Subcutaneous adipose tissue (tissue), 4 donors: ENCODE results near the gene CNTNAP5. TPM values are rescaled to one million over a fixed set of nuclear protein-coding genes. Genes with fewer than 3 reads are reported as not detected.

Experiments
- total RNA-seq, 4 donors: library from RNA; depleted of rRNA; stranded (reverse); fragments of >200 nt; gene quantifications; one replicate each; pipeline ENCODE4 v1.1.0, GENCODE V29; 2016
- TF ChIP-seq, protein P1 (sequence below): fragments of 450-650 bp; IDR thresholded peaks from one replicate; pipeline ENCODE4 v1.5.1; 2016; ENCODE audit warnings: low read depth, mild to moderate bottlenecking, control low read depth, antibody characterized with exemption, moderate library complexity

The CNTNAP5 gene
- total RNA-seq, 4 donors from 2014 or later = not detected

- TF ChIP-seq, protein P1, sequence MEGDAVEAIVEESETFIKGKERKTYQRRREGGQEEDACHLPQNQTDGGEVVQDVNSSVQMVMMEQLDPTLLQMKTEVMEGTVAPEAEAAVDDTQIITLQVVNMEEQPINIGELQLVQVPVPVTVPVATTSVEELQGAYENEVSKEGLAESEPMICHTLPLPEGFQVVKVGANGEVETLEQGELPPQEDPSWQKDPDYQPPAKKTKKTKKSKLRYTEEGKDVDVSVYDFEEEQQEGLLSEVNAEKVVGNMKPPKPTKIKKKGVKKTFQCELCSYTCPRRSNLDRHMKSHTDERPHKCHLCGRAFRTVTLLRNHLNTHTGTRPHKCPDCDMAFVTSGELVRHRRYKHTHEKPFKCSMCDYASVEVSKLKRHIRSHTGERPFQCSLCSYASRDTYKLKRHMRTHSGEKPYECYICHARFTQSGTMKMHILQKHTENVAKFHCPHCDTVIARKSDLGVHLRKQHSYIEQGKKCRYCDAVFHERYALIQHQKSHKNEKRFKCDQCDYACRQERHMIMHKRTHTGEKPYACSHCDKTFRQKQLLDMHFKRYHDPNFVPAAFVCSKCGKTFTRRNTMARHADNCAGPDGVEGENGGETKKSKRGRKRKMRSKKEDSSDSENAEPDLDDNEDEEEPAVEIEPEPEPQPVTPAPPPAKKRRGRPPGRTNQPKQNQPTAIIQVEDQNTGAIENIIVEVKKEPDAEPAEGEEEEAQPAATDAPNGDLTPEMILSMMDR = no peak
Measured at GRCh38 chr2:124571836-124572235, 546.7 kb downstream of the CNTNAP5 start.

DNA sequence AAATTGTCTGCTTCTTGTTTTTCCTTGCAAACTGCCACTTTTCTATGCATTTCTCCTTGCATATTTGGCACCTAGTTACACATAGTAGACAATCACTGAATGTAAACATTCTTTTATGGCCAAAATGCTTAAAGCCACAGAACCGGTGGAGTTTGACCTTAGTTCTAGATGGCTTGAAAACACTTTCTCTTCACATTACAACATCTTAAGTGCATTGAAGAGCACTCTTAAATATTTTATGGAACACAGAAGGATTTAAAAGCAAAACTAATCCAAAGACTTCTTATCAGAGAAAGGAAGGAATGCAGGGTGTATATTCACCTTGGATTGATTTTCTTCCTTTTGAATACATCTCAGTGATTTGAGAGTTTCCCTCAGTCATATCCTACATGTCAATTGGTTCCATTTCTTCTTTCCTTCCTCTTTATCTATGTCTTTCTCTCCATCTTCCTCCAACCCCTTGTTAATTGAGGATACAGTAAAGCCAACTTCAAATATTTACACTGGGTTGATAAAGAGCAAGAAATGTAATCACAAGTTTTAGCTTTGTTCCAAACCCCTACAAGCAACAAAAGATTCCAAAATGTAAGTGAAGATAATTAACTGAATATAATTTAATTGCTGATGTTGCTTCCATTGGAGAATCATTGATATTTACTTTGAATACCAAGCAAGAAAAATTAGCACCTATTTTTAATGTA, 548.0 kb downstream of the CNTNAP5 start:
- TF ChIP-seq, protein P1 = no peak

GRCh38 chr2:124575497-124575896, 550.4 kb downstream of the CNTNAP5 start:
- TF ChIP-seq, protein P1 = no peak

DNA sequence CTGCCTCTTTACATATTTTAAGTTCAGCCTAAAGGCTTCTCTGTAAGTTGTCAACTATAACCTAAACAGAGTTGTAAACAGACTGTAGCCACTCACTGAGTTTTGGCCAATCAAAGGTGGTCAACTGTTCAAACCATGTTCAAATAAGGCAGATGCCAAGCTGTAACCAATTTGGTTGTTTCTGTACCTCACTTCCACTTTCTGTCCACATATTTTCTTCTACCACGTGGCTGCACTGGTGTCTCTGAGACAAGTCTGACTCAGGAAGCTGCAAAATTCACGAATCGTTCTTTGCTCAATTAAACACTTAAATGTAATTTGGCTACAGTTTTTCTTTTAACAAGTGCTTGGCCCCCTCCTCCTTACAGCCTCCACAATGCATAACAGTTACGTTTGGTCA, 555.2 kb downstream of the CNTNAP5 start:
- TF ChIP-seq, protein P1 = no peak

GRCh38 chr2:124582387-124582786, 557.3 kb downstream of the CNTNAP5 start:
- TF ChIP-seq, protein P1 = no peak

DNA sequence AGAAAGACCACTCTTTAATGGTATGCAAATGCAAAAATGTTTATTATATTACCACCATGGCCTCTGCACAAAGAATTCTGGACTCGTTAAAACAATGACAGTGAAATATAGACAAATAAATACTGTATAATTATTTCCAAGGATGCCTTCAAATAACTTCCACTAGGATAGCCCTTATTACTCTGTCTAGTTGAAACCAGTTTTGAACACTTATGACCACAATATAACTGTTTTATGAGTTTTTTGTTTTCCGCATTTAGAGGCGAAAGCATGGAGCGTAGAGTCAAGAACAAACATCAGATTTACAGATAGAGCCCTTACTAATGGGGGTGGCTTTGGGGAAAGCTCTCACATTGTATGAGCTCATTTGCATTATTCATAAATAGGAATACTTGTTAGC, 559.5 kb downstream of the CNTNAP5 start:
- TF ChIP-seq, protein P1 = no peak

- TF ChIP-seq, protein P1 = no peak
Measured at GRCh38 chr2:124585277-124585676, 560.2 kb downstream of the CNTNAP5 start.
